Activated T-cell treated with anti-CD3 and anti-CD28 coated beads, Interleukin-2, amount 50 U/mL, for 1 hour (primary cell): Measurements from ENCODE around the gene DUSP28.

Experiments
- DNase-seq: peaks from one replicate; pipeline ENCODE4 v3.0.0-alpha.2; 2020

Gene DUSP28

GRCh38 chr2:240573516-240574385, 13.6 kb downstream of the DUSP28 start:
- DNase-seq: peak; percentile 15

- DNase-seq: no peak
These were observed 14.4 kb downstream of the DUSP28 start for GRCh38 chr2:240574386-240575100.

GRCh38 chr2:240575101-240575965, 15.2 kb downstream of the DUSP28 start:
- no peak for DNase-seq

- no peak for DNase-seq
These were observed 15.9 kb downstream of the DUSP28 start for GRCh38 chr2:240576036-240576435.

DNA sequence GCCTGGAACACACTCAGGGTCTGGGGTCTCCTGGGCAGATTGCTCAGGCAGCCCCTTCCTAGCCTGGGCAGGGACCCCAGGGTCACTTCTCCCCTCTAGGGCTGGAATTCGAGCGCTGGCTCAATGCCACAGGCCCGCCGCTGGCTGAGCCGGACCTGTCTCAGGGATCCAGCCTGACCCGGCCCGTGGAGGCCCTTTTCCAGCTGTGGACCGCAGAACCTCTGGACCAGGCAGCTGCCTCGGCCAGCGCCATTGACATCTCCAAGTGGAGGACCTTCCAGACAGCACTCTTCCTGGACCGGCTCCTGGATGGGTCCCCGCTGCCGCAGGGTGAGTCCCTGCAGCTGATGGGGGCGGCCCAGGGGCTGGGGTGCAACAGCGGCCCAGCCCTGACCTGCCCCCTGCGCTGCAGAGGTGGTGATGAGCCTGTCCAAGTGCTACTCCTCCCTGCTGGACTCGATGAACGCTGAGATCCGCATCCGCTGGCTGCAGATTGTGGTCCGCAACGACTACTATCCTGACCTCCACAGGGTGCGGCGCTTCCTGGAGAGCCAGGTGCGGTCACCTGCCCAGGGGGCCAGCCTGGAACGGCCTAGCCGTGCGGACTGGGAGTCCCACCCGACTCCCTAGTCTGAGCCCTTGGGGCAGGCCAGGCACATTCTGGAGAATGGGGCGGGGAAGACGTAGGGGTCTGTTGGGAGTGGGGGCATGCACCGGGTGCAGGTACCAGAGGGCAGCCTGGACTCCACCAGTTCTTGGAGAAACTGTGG, 16.5 kb downstream of the DUSP28 start:
- DNase-seq: no peak

GRCh38 chr2:240577281-240578109, 17.3 kb downstream of the DUSP28 start:
- DNase-seq: no peak

DNA sequence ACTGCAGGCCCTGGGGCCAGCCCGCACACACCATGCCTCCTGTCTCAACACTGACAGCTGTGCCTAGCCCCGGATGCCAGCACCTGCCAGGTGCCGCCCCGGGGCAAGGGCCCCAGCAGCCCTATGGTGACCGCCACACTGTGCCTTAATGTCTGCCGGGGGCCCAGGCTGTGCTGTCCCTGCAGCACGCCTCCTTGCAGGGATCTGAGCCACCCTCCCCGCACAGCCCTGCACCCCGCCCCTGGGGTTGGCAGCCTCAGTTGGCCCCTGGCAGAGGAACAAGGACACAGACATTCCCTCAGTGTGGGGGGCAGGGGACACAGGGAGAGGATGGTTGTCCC, 17.9 kb downstream of the DUSP28 start:
- no peak for DNase-seq

- DNase-seq: no peak
These were observed 18.3 kb downstream of the DUSP28 start for GRCh38 chr2:240578488-240578887.

DNA sequence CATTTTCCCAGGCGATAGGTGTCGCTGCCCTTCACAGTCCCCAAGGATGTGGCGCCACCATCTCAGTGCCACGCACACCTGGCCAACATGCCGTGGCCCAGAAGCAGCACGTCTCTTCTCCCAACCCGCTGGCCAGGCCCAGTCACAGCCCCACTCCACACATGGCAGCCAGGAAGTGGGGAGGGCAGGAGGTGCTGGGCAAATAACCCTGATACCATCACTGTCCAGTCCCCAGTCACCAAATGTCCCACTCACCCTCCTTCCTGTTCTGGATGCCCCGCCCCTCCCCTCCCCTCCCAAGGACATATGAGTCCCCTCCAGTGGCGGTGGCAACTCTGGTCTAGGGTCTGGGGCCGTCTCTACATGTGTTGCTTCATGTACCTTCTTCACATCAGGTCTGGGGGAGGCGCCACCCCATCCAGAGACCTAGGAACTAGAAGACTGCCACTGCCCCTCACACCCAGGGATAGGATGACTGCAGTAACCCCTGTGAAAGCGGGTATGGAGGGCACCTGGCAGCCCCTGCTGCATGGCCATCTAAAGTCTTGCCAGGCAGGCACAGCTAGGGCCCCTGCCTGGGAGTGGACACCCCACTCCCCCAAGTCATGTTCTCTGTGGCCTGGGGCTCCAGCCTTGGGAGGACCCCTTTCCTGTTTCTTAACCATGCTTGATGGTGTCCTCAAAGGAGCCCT, 19.1 kb downstream of the DUSP28 start:
- DNase-seq: no peak

GRCh38 chr2:240579771-240580614, 19.8 kb downstream of the DUSP28 start:
- DNase-seq: peak; percentile 79

GRCh38 chr2:240581811-240582210, 21.7 kb downstream of the DUSP28 start:
- no peak for DNase-seq

- DNase-seq: no peak
These were observed 22.6 kb downstream of the DUSP28 start for GRCh38 chr2:240582781-240583180.

DNA sequence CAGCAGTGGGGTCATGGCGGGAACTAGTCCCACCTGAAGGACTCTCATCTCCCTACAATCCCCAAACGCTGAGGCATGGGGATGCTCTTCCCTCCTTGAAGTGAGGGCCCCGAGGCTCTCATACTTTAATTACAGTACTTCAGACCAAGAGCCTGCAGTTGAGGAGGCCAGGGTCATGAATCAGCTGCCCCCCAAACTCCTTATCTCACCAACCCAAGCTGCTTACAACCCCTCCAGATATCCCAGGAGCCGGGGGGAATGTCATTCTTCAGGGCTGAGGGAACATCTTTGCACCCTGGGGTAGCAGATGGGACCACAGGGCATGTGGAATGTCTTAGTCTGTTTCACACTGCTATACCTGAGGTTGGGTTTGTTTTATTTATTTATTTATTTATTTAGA, 23.6 kb downstream of the DUSP28 start:
- DNase-seq: no peak

DNA sequence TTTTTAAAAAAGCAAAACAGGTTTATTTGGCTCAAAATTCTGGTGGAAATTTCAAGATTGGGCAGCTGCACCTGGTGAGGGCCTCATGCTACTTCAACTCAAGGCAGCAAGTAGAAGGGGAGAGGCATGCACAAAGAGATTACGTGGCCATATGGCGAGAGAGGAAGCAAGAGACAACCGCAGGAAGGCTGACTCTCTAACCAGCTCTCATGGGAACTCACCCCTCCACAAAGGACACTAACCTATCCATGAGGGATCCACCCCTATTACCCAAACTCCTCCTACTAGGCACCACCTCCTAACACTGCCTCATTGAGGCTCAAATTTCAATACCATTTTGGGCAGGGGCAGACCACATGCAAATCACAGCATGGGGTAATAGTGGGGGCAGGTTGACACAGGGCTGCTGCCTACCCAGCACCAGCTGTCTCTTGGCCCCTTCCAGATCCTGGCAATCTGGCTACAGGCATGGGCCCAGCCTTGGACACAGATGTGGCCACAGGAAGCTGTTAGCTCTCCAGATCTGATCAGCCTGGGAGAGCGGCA, 24.4 kb downstream of the DUSP28 start:
- no peak for DNase-seq

DNA sequence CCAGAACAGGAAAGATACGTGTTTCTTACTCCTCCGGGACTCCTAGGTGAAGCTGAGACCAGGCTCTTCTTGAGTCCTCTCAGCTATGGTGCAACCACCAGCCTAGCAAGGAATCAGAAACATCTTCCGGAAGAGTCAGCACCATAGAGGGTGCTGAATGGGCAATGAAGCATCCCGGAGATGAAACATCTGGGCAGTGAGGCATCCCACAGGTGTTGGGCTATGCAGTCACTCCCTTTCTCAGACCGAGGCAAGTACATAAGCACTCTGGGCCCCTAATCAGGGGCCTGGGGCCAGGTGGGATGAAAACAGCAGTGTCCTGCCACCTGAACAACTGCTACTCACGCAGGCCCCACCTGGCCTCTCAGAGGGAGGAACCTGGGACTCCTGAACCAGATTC, 24.9 kb downstream of the DUSP28 start:
- no peak for DNase-seq

DNA sequence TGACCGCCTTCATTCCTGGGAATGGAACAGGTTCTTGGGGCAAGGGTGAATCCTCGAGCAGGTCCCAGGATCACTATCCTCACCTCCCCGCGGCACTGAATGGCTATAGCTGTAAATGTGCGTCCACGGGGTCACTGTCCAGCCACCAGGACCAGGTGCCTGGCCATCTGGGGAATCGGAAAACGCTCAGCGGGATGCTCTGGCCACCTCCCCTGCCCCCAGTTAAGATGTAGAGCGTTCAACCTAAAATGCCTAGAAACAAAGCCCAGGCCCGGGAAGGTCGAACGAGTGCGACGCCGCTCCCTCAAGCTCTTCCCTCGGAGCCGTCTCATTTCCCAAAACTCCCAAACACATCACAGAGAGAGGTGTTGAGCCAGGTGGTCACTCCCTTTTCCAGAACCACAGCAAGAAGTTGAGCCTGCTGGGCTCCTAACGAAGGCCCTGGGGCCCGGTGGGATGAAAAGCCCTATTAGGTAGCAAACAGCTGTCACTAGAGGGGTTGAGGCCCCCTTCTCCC, 25.6 kb downstream of the DUSP28 start:
- no peak for DNase-seq

- peak; percentile 95 for DNase-seq
These were observed 26.2 kb downstream of the DUSP28 start, which contains the start of gene CAPN10 for GRCh38 chr2:240586198-240586918. Gene CAPN10 (plus strand): TSS chr2:240586734. CDS start chr2:240586912, 178 bp downstream.
